Neuronal stem cell (in vitro differentiated cells): ENCODE measurements around the gene RBSN.

Experiments
- DNase-seq: peaks from one replicate; pipeline ENCODE4 v3.0.0-alpha.2; 2013; ENCODE audit warnings: low spot score
- H2AFZ ChIP-seq: one replicate; pipeline ENCODE4 v1.6.1; 2013; ENCODE audit warnings: mild to moderate bottlenecking, low read length, inconsistent platforms
- H2AK5ac ChIP-seq: 2 replicates; pipeline ENCODE4 v1.6.1; 2013; ENCODE audit warnings: low read depth, mild to moderate bottlenecking, inconsistent platforms, low read length, moderate library complexity, mixed read lengths
- H2BK120ac ChIP-seq: 2 replicates; pipeline ENCODE4 v1.6.1; 2013; ENCODE audit warnings: low read depth, mild to moderate bottlenecking, inconsistent platforms, low read length, moderate library complexity, mixed read lengths
- H2BK12ac ChIP-seq: one replicate; pipeline ENCODE4 v1.6.1; 2013; ENCODE audit warnings: low read length, inconsistent platforms
- H2BK15ac ChIP-seq: 2 replicates; pipeline ENCODE4 v1.6.1; 2013; ENCODE audit warnings: mild to moderate bottlenecking, low read length, inconsistent platforms, mixed read lengths
- H2BK5ac ChIP-seq: one replicate; pipeline ENCODE4 v1.6.1; 2013; ENCODE audit warnings: inconsistent platforms, mild to moderate bottlenecking, low read length, moderate library complexity
- H3K14ac ChIP-seq: one replicate; pipeline ENCODE4 v1.6.1; 2013; ENCODE audit warnings: low read length, inconsistent platforms
- H3K18ac ChIP-seq: 2 replicates; pipeline ENCODE4 v1.6.1; 2013; ENCODE audit warnings: low read length, inconsistent platforms
- H3K23ac ChIP-seq: 2 replicates; pipeline ENCODE4 v1.6.1; 2013; ENCODE audit warnings: low read depth, mild to moderate bottlenecking, mixed read lengths, low read length, inconsistent platforms; ENCODE audit not compliant: poor library complexity
- H3K27ac ChIP-seq: replicated peaks from 3 replicates; pipeline ENCODE4 v1.5.1; 2013; ENCODE audit warnings: low read length, inconsistent platforms
- H3K27me3 ChIP-seq, 3 experiments: 2 replicates each; pipeline ENCODE4 v1.6.1; 2013; ENCODE audit warnings: low read length in 3 of 3, mild to moderate bottlenecking in 2 of 3, inconsistent platforms in 1 of 3, low read depth in 1 of 3, mixed read lengths in 1 of 3, moderate library complexity in 1 of 3; ENCODE audit not compliant: control insufficient read depth in 3 of 3, insufficient read depth in 3 of 3
- H3K36me3 ChIP-seq, 2 donors: replicated peaks in 1 of 2; 2 replicates each; pipeline ENCODE4 v1.6.1; 2013; ENCODE audit warnings: low read length in 2 of 2; ENCODE audit not compliant: control insufficient read depth in 2 of 2, insufficient read depth in 2 of 2
- H3K4ac ChIP-seq: 2 replicates; pipeline ENCODE4 v1.6.1; 2013; ENCODE audit warnings: inconsistent platforms, mild to moderate bottlenecking, low read length, moderate library complexity
- H3K4me1 ChIP-seq, 2 donors: 1 replicate in 1 of 2; 2 replicates in 1 of 2; pipeline ENCODE4 v1.6.1; 2013; ENCODE audit warnings: low read length in 2 of 2, low read depth in 1 of 2; ENCODE audit not compliant: control insufficient read depth in 2 of 2, insufficient read depth in 1 of 2
- H3K4me2 ChIP-seq: one replicate; pipeline ENCODE4 v1.6.1; 2013; ENCODE audit warnings: mild to moderate bottlenecking, low read length, inconsistent platforms; ENCODE audit not compliant: insufficient read depth, poor library complexity, severe bottlenecking
- H3K4me3 ChIP-seq, 2 donors: 2 replicates each; pipeline ENCODE4 v1.5.1; 2013; ENCODE audit warnings: low read length in 2 of 2, mild to moderate bottlenecking in 2 of 2, inconsistent platforms in 1 of 2, moderate library complexity in 1 of 2
- H3K79me1 ChIP-seq: one replicate; pipeline ENCODE4 v1.6.1; 2013; ENCODE audit warnings: low read depth, mild to moderate bottlenecking, inconsistent platforms, low read length, moderate library complexity
- H3K9ac ChIP-seq: one replicate; pipeline ENCODE4 v1.6.1; 2013; ENCODE audit warnings: mild to moderate bottlenecking, low read depth, low read length, inconsistent platforms; ENCODE audit not compliant: poor library complexity
- H3K9me3 ChIP-seq, 2 donors: replicated peaks in 1 of 2; 2 replicates each; pipeline versions ENCODE3 to v1.6.1; 2013; ENCODE audit warnings: low read length in 2 of 2, mild to moderate bottlenecking in 2 of 2, inconsistent platforms in 1 of 2, low read depth in 1 of 2, mixed read lengths in 1 of 2, moderate library complexity in 1 of 2; ENCODE audit not compliant: control insufficient read depth in 2 of 2, insufficient read depth in 1 of 2
- H4K8ac ChIP-seq: one replicate; pipeline ENCODE4 v1.6.1; 2013; ENCODE audit warnings: low read depth, mild to moderate bottlenecking, inconsistent platforms, low read length, moderate library complexity
- H4K91ac ChIP-seq: one replicate; pipeline ENCODE4 v1.6.1; 2013; ENCODE audit warnings: low read length, low read depth, mild to moderate bottlenecking, inconsistent platforms; ENCODE audit not compliant: poor library complexity
- WGBS, 2 donors: extraction: QIAGEN DNeasy Blood & Tissue Kit; methylation state at CpG; one replicate each; pipeline ENCODE4 v1.1.7; 2013; ENCODE audit warnings: missing lambda C conversion rate in 2 of 2, mixed read lengths in 1 of 2; ENCODE audit not compliant: insufficient read length in 2 of 2, insufficient replicate concordance in 1 of 2; ENCODE audit errors: extremely low coverage in 2 of 2; 5-methylcytosine and 5-hydroxymethylcytosine counted together

The RBSN gene

GRCh38 chr3:15023719-15024118 lies 75.2 kb downstream of the RBSN start:
- no peak overlapping the region for H3K27ac ChIP-seq
- no peak overlapping the region for H2AK5ac ChIP-seq
- no peak overlapping the region for H2BK15ac ChIP-seq
- H3K36me3 ChIP-seq, result peaks cover 38 to 88% of the 10 kb centered on the region in 2 donors
- no peak overlapping the region for H3K4me3 ChIP-seq
- H3K18ac ChIP-seq, result no peak overlapping the region
- no peak overlapping the region for H2BK12ac ChIP-seq
- no peak overlapping the region for H3K4me2 ChIP-seq
- H2AFZ ChIP-seq, result no peak overlapping the region
- H3K79me1 ChIP-seq, result no peaks in the 10 kb centered on the region
- H3K23ac ChIP-seq, result no peak overlapping the region
- WGBS, 2 donors, result no CpG with 5 or more reads among the region's 2 CpGs
- no peak overlapping the region for H2BK120ac ChIP-seq
- H3K9me3 ChIP-seq, result no peaks in the 10 kb centered on the region
- H2BK5ac ChIP-seq, result no peak overlapping the region
- no peak overlapping the region for H4K8ac ChIP-seq
- H3K27me3 ChIP-seq, result no peaks in the 10 kb centered on the region
- no peak overlapping the region for H4K91ac ChIP-seq
- no peak overlapping the region for H3K9ac ChIP-seq
- DNase-seq, result no peak
- no peaks in the 10 kb centered on the region for H3K4me1 ChIP-seq
- H3K14ac ChIP-seq, result no peak overlapping the region
- H3K4ac ChIP-seq, result no peak overlapping the region

- no peak overlapping the region for H4K91ac ChIP-seq
- H2BK12ac ChIP-seq, result no peak overlapping the region
- peaks cover 34 to 86% of the 10 kb centered on the region in 2 donors for H3K36me3 ChIP-seq
- no peaks in the 10 kb centered on the region for H3K4me1 ChIP-seq
- H2BK15ac ChIP-seq, result no peak overlapping the region
- H3K4me2 ChIP-seq, result no peak overlapping the region
- no peak overlapping the region for H3K18ac ChIP-seq
- DNase-seq, result no peak
- H4K8ac ChIP-seq, result no peak overlapping the region
- no peak overlapping the region for H2AFZ ChIP-seq
- no peaks in the 10 kb centered on the region for H3K9me3 ChIP-seq
- no peak overlapping the region for H3K27ac ChIP-seq
- H2BK120ac ChIP-seq, result no peak overlapping the region
- H2AK5ac ChIP-seq, result no peak overlapping the region
- WGBS, 2 donors, result no CpG with 5 or more reads among the region's 5 CpGs
- H3K4me3 ChIP-seq, result no peak overlapping the region
- H3K23ac ChIP-seq, result no peak overlapping the region
- H3K27me3 ChIP-seq, result no peaks in the 10 kb centered on the region
- H3K9ac ChIP-seq, result no peak overlapping the region
- H3K79me1 ChIP-seq, result no peaks in the 10 kb centered on the region
- H2BK5ac ChIP-seq, result no peak overlapping the region
- no peak overlapping the region for H3K14ac ChIP-seq
- H3K4ac ChIP-seq, result no peak overlapping the region
Measured at GRCh38 chr3:15023249-15023648, 75.7 kb downstream of the RBSN start.
